IPS-NIHi7 (cell line): ENCODE measurements around the gene CTDSPL.

Experiments used
- DNase-seq: peaks from one replicate; pipeline ENCODE4 v3.0.0; 2012; ENCODE audit warnings: mixed read lengths; ENCODE audit errors: extremely low spot score

The CTDSPL gene

DNA sequence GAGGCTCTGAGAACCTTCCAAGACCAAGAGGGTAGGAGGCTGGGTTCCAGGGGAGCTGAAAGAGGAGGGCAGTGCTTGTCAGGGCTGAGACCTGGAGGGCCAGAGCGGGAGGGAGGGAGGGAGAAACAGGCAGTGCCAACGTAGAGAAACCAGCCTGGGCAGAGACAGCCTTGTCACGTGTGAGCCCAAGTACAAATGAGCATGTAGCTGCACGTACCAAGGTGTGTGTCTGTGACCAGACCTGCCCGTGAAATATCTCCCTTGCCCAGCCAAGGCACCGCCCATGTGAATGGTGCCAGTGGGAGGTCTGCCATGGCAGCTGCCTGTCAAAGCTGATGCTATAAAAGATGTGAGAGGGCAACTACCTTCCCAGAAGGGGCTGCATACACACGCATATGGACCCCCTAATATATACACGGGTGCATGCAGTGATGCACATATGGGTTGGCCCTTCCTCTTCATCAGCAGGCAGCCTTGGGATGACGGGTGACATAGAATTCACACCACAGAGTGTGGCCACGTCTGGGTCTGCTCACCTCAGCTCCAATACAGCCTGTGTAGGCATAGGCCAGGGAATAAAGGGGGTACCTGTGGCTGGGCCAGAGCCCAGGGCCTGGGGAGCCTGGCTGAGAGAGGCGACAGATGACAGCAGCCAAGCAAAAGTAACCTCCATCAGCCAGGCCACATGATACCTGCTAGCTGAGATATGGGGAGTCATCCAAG is 7.8 kb upstream of the CTDSPL start:
- DNase-seq = no peak

DNA sequence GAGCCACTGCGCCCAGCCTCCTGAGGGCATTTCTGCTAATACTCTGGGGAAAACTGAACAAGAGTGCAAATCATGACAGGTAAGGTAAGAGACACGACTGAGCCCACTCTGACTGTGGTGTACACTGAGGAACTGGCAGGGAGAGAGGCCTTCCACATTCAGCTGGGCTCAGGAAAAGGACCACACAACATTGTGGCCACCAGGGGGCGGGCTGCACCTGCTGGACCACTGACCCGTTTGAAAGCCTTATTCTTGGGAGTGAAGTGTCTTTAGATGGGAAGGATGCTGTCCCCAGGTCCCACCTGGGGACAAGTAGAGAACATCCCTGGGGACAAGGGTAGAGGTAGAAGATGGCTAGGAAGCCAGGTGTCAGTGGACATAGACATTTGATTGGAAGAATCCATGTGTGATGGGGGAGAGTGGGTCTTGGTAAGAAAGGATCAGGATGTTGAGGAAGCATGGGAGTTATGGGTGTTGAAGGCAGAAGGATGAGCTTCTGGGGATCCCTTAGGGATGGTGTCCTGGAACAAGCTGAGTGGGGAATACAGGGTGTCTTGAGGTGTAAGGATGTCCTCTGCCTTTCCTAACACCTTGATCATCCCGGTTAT is 6.2 kb upstream of the CTDSPL start:
- peak; percentile 81 for DNase-seq

DNA sequence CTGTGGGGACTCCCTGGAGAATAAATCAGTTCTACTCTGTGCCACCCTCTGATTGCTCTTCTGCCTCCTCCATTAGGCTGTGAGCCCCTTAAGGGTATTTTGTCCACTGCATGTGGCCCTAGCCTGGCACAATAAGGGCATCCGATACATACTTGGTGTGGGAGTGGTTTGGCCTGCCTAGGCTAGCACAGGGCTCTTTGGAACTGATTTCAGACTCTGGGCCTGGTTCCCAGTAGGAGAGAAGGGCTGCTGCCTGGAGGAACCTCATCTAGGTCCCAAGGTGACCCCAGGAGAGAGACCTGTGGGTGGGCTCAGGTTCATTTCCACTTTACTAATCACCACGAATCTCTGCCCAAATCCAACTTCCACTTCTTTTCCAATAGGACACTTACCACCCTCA is 5.3 kb upstream of the CTDSPL start:
- no peak for DNase-seq

DNA sequence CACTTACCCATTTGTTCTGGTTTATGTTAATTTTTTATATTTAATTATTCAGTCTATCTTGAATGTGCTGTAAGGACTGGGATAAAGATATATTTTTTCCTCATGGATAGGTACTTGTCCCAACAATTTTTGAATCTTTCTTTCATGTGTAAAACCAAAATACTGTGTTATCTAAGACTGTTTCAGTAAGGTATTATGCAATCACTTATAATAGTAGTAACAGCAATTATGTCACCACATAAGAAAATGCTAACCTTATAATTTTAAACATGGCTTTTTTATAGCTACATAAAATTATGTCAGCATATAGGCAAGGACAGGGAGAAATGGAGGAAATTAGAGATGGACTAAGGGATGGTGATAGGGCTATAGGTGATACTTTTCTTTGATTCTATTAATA is 2.9 kb upstream of the CTDSPL start:
- DNase-seq = no peak

DNA sequence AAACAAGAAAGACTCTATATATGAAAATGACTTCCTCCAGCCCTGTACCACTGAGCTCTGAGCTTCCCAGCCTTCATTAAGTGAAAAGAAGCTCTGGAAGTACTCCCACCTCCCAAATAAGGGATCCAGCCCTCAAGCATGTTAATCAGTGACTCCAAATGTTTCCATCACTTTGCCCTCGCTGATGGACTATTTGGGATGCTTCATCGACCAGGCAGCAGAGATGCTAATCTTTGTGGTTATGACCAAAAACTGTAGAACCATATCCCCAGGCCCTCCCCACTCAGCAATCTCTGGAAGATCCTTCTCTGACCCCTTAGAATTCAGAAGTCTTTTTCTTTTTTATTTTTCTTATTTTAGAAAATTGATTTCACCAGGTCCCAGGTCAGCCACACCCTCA is 2.3 kb upstream of the CTDSPL start:
- no peak for DNase-seq

DNA sequence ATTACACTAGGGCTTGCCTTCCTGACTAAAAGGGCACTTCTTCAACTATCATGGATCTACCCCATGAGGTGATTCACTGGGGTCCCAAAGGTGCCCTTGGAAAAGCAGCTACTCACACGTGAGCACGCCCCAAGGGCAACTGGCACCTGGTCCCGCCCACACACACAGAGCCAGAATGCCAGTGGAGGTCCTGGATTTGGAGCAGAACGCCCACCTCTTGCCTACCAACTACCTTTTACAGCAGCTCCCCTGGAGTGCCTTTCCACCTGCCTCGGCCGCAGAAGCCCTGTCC is 1.8 kb upstream of the CTDSPL start:
- DNase-seq = no peak

DNA sequence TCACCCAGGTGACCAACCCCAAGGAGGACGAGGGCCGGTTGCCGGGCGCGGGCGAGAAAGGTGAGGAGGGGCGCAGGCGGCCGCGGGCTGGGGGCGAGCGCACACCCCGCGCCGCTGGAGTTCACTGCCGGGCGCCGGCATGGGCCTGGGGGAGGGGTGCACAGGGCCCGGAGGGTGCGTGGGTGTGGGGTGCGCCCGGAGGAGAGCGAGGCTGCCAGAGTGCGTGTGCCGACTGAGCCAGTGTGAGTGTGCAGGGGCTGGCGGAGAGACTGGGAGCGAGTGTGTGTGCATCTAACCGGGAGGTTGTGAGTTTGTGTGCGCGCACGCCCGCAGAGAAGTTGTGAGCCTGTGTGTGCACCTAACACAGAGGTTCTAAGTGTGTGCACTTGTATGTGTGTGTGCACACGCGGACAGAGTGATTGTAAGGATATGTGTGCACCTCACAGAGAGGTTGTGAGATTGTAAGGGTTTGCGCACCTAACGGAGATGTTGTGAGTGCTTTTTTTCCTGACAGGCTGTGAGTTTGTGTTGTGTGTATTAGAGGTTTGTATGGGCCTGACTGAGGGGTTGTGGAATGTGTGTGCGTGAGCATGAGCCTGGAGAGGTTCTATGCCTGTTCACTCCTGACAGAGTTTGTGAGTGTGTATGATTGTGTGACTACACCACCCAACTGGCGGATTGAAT is 681 bp downstream of the CTDSPL start:
- DNase-seq = peak; percentile 41

DNA sequence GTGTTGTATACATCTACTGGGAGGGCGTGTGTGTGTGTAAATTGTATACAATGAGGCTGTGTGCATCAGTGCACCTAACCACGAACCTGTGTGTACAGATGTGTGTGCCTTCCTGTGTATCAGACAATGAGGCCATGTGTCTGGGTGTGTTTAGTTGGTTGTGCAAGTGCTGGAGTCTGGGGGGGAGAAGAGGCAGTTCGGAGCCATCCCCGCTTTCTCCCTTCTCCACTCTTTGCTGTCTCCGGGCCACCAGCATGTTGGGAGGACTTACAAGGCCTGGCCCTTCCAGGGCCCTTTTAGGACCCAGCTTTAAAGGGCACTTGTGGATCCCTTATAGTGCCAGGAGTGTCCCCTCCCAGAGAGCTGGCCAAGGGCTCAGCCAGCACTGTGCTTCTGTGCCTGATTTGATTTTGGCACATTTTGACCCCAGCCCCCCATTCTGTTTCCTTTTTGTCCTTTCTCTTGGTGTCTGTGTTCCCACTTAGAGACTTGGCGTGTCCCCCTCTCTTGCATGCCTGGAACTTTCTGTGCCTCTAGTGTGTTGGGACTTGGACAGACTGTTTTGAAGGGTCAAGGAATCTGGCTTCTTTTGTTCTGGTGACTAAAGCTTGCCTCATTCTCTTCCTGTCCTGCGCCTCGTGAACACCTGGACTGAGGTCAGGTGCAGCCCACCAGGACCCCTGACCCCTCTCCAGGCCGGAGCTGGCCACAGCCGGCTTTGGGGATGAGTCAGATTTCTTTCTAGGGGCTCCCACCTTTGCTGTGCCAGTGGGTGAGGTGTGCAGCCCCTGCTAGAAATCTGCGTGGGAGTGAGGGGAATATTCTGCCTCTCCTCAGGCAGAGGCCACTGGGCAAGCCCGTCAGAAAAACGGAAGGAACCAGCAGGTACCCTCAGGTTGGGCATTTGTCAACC is 1.5 kb downstream of the CTDSPL start:
- no peak for DNase-seq

DNA sequence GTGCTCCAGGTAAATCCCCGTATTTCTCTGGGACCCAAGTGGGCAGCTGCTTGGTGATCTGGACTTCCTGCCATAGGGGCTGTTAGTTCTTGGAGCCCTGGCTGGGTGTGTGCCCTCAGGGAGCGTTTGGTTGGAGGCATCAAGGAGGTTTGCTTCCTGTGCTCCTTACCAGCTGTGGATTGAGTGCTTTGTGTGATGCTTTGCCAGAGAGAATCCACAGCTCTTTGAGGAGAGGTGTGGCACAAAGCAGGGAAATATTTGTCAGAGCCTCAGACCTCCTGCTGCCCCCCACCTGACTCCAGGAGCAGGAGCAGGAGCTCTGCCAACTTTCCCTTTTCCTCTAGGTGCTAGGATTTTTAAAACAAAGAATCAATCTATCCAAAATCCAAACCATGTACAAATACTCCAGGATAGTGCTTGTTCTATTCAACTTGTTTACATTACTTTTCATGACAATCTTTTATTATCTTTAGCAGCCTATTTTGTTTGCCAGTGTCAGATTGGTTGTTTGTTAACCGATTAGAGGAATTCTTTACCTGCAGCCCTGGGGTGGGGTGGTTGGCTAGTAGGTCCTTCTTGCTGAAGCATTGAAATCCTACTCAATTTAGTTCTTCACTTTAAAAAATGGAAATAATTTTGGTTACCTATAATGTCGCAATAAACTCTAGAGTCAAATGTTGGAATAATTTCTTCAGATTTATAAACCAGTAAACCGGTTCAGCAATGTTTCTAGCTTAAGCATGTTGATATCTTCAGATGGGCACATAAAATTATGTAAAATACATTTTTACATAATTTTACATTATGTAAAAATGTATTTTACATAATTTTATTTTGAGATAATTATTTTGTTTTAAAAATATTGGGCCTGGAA is 2.5 kb downstream of the CTDSPL start:
- DNase-seq = no peak

DNA sequence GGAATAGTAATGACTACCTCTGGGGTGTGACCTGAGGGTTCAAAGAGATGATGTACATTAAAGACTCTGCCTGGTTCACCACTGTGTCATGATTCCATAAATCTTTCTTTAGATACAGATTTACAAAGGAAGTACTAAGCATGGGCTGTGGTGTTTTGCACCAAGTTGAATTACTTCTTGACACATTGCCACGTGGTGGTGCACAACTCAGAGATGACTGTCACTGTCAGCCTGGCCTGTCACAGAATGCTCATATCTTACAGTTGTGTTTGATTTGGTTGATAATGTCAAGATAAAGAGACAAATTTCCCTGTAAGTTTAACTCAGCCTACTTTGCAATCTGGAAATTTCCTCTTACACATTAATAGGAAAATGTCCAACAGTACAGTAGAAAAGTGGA is 3.2 kb downstream of the CTDSPL start:
- no peak for DNase-seq

DNA sequence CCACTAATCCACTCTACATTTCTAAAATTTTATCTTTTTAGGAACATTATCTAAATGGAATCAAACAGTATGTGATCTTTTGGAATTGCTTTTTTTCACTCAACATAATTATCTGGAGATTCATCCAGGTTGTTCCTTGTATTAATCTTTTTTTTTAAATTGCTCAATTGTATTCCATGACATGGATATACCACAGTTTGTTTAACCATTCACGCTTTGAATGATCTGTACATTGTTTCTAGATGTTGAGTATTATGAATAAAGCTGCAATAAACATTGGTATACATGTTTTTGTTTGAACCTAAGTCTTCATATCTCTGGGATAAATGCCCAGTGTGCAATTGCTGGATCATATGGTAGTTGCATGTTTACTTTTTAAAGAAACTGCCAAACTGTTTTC is 5.5 kb downstream of the CTDSPL start:
- DNase-seq = no peak

DNA sequence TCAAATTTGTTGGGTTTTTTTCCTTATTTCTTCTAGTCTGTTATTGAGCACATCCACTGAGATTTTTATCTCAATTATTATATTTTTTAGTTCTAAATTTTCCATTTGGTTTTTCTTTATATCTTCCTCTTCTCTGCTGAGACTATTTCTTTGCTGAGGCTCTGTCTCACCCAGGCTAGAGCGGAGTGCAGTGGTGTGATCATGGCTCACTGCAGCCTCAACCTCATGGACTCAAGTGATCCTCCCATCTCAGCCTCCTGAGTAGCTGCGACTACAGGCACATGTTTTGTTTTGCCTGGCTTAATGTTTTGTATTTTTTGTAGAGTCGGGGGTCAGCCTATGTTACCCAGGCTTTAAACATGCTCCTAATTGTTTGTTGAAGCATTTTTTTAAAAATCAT is 10.2 kb downstream of the CTDSPL start:
- no peak for DNase-seq

DNA sequence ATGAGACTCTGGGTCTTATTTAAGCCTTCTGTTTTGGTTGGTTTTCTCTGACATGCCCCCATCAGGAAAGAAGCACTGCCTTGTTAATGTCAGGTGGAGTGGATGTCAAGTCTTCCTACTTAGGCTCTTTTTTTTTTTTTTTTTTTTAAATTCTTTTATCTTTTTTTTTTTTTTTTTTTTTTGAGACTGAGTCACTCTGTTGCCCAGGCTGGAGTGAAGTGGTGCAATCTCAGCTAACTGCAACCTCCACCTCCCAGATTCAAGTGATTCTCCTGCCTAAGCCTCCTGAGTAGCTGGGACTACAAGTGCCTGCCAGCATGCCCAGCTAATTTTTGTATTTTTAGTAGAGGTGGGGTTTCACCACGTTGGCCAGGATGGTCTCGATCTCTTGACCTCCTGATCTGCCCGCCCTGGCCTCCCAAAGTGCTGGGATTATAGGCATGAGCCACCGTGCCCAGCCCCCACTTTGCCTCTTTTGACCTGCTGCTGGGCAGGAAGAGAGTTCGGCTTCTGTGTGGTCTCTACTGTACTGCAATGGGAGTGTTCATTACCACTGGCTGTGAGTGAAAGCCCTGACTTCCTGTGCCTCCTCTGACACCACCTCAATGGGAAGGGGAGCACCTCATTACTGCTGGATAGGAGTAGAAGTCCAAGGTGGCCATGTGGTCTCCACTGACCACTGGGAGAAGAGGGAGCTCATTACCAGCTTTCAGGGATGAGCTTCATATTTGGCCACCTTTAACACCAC is 10.9 kb downstream of the CTDSPL start:
- DNase-seq = no peak

DNA sequence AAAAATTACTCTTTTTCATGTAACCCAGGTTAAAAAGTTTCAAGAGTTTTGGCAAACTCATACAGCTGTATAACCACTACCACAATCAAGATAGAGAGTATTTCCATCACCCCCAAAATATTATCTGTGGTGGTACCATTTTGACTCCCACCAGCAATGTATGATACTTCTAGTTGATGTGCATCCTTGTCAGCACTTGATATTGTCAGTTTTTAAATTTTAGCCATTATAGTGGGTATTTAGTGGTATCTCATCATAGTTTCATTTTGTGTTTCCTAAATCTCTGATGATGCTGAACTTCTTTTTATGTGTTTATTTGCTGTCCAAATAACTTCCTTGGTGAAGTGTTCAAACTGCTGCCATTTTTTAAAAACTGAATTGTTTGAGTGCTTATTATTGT is 14.6 kb downstream of the CTDSPL start:
- DNase-seq = no peak

DNA sequence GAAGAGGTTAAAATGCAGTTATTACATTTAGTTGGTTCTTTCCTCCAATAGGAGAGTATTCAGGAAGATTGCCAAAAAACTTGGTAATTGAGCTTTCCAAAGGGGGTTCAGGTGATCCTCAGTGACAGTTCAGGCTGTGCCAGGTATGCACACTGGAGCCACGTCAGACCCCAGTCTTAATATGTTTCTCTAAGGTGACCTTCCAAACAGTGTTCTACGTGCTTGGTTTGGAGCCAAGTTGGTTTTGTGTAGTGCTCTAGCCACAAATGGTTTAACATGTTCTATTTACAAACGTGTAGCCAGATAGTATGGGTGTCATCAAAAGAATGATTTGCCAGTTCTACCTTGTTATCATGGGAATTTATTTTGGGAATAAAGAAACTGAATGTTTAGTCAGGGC is 21.0 kb downstream of the CTDSPL start:
- no peak for DNase-seq

DNA sequence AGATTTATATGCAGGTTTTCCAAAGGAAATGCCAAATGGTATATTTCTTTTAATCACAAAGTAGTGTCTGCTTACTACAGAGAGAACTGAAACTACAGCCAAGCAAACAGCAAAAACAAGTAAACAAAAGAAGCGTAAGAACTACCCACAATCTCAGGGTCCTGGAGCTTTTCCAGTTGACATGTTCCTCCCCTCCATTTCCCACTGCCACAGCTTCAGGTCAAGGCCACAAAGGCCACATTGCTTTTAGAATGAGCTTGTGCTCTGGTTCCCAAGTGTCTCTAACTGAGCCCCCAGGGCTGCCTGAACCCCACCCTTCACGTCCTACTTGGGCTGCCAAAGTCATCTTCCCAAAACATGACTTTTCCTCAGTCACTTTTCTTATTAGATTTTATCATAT is 24.1 kb downstream of the CTDSPL start:
- DNase-seq = no peak

DNA sequence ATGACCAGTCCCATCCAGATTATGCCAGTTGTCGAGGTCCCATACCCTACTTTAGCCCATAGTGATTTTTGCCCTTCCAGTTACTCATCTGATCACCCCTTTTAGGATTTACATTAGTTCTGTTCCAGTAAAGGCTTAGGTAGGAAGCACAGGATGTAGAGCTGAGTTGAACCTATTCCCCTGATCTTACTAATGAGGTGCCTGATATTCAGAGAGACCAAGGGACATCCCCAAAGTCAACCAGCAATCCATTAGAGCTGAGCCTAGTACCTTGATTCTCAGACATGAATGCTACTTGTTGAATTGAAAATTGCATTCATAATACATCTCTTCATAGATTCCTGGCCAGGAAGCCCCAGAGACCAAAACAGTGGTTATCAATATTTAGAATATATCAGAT is 24.7 kb downstream of the CTDSPL start:
- DNase-seq = no peak

DNA sequence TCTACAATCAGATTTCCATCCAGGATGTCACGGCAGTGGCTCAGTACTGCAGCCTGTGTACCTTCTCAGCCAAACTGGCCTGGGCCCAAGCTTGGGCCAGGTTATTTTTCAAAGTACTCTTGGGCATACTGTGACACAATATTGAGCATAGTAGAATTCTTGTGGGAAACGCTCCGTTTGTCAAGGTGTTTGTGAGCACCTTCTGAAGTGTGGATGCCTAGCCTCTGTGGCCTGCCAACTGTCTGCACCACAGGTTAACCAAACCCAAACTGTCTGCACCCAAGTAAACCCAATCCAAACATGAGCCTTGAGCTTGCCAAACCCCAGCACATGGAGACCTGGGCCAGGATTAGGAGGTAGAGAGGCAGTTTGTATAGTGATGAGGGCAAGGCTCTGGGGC is 25.4 kb downstream of the CTDSPL start:
- DNase-seq = no peak

DNA sequence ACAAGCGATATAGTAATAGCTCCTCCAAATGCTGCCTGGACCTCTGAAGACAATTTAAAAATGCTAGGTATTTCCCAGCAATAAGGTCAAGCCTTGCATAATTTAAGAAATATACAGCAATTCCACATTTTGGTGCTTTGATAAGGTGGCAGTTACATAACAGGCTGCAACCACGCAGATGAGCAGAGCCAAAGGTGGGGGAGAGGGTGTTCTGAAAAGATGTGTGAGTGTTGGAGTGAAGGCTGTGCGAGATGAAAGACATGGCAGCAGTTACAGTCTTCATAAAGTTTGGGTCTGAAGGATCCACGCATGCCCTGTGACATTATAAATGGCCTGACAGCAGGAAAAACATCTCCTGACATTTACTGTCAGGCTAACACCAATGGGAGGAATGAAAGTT is 26.1 kb downstream of the CTDSPL start:
- DNase-seq = no peak

DNA sequence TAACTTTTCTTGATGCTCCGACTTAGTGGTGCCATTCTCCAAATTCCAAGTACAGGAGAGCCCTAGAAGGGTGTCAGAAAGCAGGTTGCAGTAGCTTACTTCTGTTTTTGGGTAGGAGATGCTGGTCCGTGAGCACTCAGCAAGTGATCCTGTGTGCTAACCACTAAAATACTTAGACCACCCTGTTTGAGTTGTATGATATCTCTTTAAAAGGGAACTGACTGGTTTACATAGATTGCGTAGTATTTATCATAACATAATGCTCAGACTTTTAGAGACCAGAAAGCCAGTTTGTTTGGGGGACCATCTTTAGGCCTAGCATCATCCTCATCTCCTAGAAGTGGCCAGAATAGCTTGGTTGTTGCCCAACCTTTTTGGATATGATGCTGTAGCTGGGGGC is 26.7 kb downstream of the CTDSPL start:
- no peak for DNase-seq

DNA sequence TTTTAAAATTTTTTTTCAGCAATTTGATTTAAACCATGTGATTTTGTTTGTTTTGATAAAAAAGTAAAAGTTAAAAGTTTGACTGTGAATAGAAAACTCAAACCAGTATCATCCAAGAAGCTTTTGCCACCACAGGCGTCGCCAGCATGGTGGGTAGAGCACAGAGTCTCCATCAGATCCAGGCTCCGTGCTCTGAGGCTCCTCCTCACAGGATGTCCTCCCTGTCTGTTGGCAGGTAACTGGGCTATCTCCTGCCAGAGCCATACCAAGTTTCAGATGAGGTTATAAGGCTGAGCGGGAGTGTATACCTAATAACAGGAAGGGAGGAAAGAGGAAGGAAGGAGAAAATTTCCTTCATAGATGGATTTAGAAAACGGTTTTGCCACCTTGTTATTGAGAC is 28.8 kb downstream of the CTDSPL start:
- no peak for DNase-seq
